Measurements from ENCODE around the gene MUC22.
"Not testable (repeated sequence)": the region's sequence is repeated elsewhere in the genome, so short reads cannot be mapped to it uniquely, and the experiment has no call there.

The MUC22 gene

GRCh38 chr6:31065556-31065955, 55.3 kb downstream of the MUC22 start:
- Histone ChIP-seq H3K36me3 (replicated peaks; ENCODE audit: low read depth, low read length) (no peaks in the 10 kb centered on the region), H2AFZ (ENCODE audit: low read depth, low read length) (no peak overlapping the region), H3K9me3 (ENCODE audit: insufficient read depth, low read length) (no peaks in the 10 kb centered on the region), H3K27ac (ENCODE audit: low read length) (no peak overlapping the region), H3K9ac (ENCODE audit: low read length) (no peak overlapping the region), H3K4me2 (ENCODE audit: low read length) (no peak overlapping the region), H3K27me3 (ENCODE audit: low read depth, low read length) (0 out of 2 replicates have a peak, but pooled peaks cover 6% of the 10 kb centered on the region), H4K20me1 (ENCODE audit: insufficient read depth, low read length) (no peaks in the 10 kb centered on the region), H3K4me1 (ENCODE audit: low read length) (0 out of 2 replicates have a peak, but pooled peaks cover 2% of the 10 kb centered on the region), H3K4me3 (ENCODE audit: low read length) (no peak overlapping the region), H3K79me2 (ENCODE audit: low read length) (no peaks in the 10 kb centered on the region)
- no peak for TF ChIP-seq EZH2phosphoT487 (IDR thresholded peaks at IDR 0.05; ENCODE audit: low read depth)
- TF ChIP-seq CTCF (IDR thresholded peaks at IDR 0.05; ENCODE audit: low read depth, low read length), result no peak

GRCh38 chr6:31067028-31067427, 56.8 kb downstream of the MUC22 start:
- not testable (repeated sequence) for H3K9me3 ChIP-seq (ENCODE audit: insufficient read depth, low read length); H2AFZ ChIP-seq (ENCODE audit: low read depth, low read length); H3K9ac ChIP-seq (ENCODE audit: low read length); H3K27ac ChIP-seq (ENCODE audit: low read length); H3K4me3 ChIP-seq (ENCODE audit: low read length); H3K79me2 ChIP-seq (ENCODE audit: low read length); H4K20me1 ChIP-seq (ENCODE audit: insufficient read depth, low read length); H3K4me1 ChIP-seq (ENCODE audit: low read length); H3K36me3 ChIP-seq (replicated peaks; ENCODE audit: low read depth, low read length); H3K27me3 ChIP-seq (ENCODE audit: low read depth, low read length); H3K4me2 ChIP-seq (ENCODE audit: low read length)

GRCh38 chr6:31067891-31068668, 57.8 kb downstream of the MUC22 start:
- H3K9me3 ChIP-seq (ENCODE audit: insufficient read depth, low read length); H3K4me1 ChIP-seq (ENCODE audit: low read length); H3K27ac ChIP-seq (ENCODE audit: low read length); H2AFZ ChIP-seq (ENCODE audit: low read depth, low read length); H3K27me3 ChIP-seq (ENCODE audit: low read depth, low read length); H3K36me3 ChIP-seq (replicated peaks; ENCODE audit: low read depth, low read length); H3K9ac ChIP-seq (ENCODE audit: low read length); H3K4me3 ChIP-seq (ENCODE audit: low read length); H4K20me1 ChIP-seq (ENCODE audit: insufficient read depth, low read length); H3K4me2 ChIP-seq (ENCODE audit: low read length); H3K79me2 ChIP-seq (ENCODE audit: low read length): not testable (repeated sequence)

GRCh38 chr6:31068669-31069340, 58.5 kb downstream of the MUC22 start:
- peak; percentile 74 for TF ChIP-seq CTCF (IDR thresholded peaks at IDR 0.05; ENCODE audit: low read depth, low read length)
- TF ChIP-seq EZH2phosphoT487 (IDR thresholded peaks at IDR 0.05; ENCODE audit: low read depth), result no peak
- H3K27me3 ChIP-seq (ENCODE audit: low read depth, low read length), result no peaks in the 10 kb centered on the region
- peaks cover 7% of the 10 kb centered on the region for H3K4me1 ChIP-seq (ENCODE audit: low read length)
- H3K36me3 ChIP-seq (replicated peaks; ENCODE audit: low read depth, low read length), result no peaks in the 10 kb centered on the region
- no peak overlapping the region for H3K9ac ChIP-seq (ENCODE audit: low read length)
- H3K4me2 ChIP-seq (ENCODE audit: low read length), result no peak overlapping the region
- no peak overlapping the region for H2AFZ ChIP-seq (ENCODE audit: low read depth, low read length)
- H4K20me1 ChIP-seq (ENCODE audit: insufficient read depth, low read length), result no peaks in the 10 kb centered on the region
- no peaks in the 10 kb centered on the region for H3K79me2 ChIP-seq (ENCODE audit: low read length)
- no peak overlapping the region for H3K4me3 ChIP-seq (ENCODE audit: low read length)
- no peak overlapping the region for H3K27ac ChIP-seq (ENCODE audit: low read length)
- H3K9me3 ChIP-seq (ENCODE audit: insufficient read depth, low read length), result no peaks in the 10 kb centered on the region

GRCh38 chr6:31070711-31071197, 60.5 kb downstream of the MUC22 start:
- H3K4me1 ChIP-seq (ENCODE audit: low read length), result peaks cover 7% of the 10 kb centered on the region
- H3K36me3 ChIP-seq (replicated peaks; ENCODE audit: low read depth, low read length), result no peaks in the 10 kb centered on the region
- H3K4me2 ChIP-seq (ENCODE audit: low read length), result peak overlapping the region; percentile 20; the same call in 1 of the 2 replicates
- peak; percentile 53 for TF ChIP-seq CTCF (IDR thresholded peaks at IDR 0.05; ENCODE audit: low read depth, low read length)
- TF ChIP-seq EZH2phosphoT487 (IDR thresholded peaks at IDR 0.05; ENCODE audit: low read depth), result no peak
- H3K27me3 ChIP-seq (ENCODE audit: low read depth, low read length), result no peaks in the 10 kb centered on the region
- H3K9me3 ChIP-seq (ENCODE audit: insufficient read depth, low read length), result no peaks in the 10 kb centered on the region
- no peak overlapping the region for H3K4me3 ChIP-seq (ENCODE audit: low read length)
- no peak overlapping the region for H2AFZ ChIP-seq (ENCODE audit: low read depth, low read length)
- H3K79me2 ChIP-seq (ENCODE audit: low read length), result no peaks in the 10 kb centered on the region
- H3K9ac ChIP-seq (ENCODE audit: low read length), result no peak overlapping the region
- no peak overlapping the region for H3K27ac ChIP-seq (ENCODE audit: low read length)
- no peaks in the 10 kb centered on the region for H4K20me1 ChIP-seq (ENCODE audit: insufficient read depth, low read length)

All from OCI-LY3 (cell line).